Parathyroid adenoma (tissue), 2 donors: ENCODE results near the gene GPR89B.
"Not testable (repeated sequence)": the region's sequence is repeated elsewhere in the genome, so short reads cannot be mapped to it uniquely, and the experiment has no call there.

Experiments used
- H2AFZ ChIP-seq: fragments of 300-600 bp; sonication (generic); one replicate; pipeline ENCODE4 v1.7.0; 2017; ENCODE audit warnings: antibody characterized with exemption, mild to moderate bottlenecking
- H3K27ac ChIP-seq: fragments of 300-600 bp; sonication (generic); one replicate; pipeline ENCODE4 v1.7.0; 2017
- H3K27me3 ChIP-seq: fragments of 300-600 bp; sonication (generic); one replicate; pipeline ENCODE4 v1.7.0; 2017; ENCODE audit warnings: low read length; ENCODE audit not compliant: control insufficient read depth, insufficient read depth
- H3K36me3 ChIP-seq: fragments of 300-600 bp; sonication (generic); one replicate; pipeline ENCODE4 v1.7.0; 2017; ENCODE audit warnings: low read length; ENCODE audit not compliant: control insufficient read depth, insufficient read depth
- H3K4me1 ChIP-seq: fragments of 300-600 bp; sonication (generic); one replicate; pipeline ENCODE4 v1.7.0; 2017; ENCODE audit warnings: control low read depth
- H3K4me2 ChIP-seq: fragments of 300-600 bp; sonication (generic); one replicate; pipeline ENCODE4 v1.7.0; 2017; ENCODE audit warnings: low read length
- H3K4me3 ChIP-seq: fragments of 300-600 bp; sonication (generic); one replicate; pipeline ENCODE4 v1.7.0; 2017; ENCODE audit warnings: low read depth, low read length
- H3K79me2 ChIP-seq: fragments of 300-600 bp; sonication (generic); one replicate; pipeline ENCODE4 v1.7.0; 2017; ENCODE audit warnings: control low read depth
- H3K9ac ChIP-seq: fragments of 300-600 bp; sonication (generic); one replicate; pipeline ENCODE4 v1.7.0; 2017; ENCODE audit warnings: mild to moderate bottlenecking
- H3K9me3 ChIP-seq: fragments of 300-600 bp; sonication (generic); one replicate; pipeline ENCODE4 v1.7.0; 2017; ENCODE audit warnings: low read length; ENCODE audit not compliant: control insufficient read depth
- TF ChIP-seq, protein P1 (sequence below): fragments of 300-600 bp; sonication (generic); IDR thresholded peaks from one replicate; pipeline ENCODE4 v1.7.0; 2017; ENCODE audit warnings: antibody characterized with exemption, mild to moderate bottlenecking
- donor health status: primary hyperparathyroidism.

GPR89B gene

GRCh38 chr1:147913362-147913942 is 14.8 kb upstream of the GPR89B start:
- TF ChIP-seq, protein P1, sequence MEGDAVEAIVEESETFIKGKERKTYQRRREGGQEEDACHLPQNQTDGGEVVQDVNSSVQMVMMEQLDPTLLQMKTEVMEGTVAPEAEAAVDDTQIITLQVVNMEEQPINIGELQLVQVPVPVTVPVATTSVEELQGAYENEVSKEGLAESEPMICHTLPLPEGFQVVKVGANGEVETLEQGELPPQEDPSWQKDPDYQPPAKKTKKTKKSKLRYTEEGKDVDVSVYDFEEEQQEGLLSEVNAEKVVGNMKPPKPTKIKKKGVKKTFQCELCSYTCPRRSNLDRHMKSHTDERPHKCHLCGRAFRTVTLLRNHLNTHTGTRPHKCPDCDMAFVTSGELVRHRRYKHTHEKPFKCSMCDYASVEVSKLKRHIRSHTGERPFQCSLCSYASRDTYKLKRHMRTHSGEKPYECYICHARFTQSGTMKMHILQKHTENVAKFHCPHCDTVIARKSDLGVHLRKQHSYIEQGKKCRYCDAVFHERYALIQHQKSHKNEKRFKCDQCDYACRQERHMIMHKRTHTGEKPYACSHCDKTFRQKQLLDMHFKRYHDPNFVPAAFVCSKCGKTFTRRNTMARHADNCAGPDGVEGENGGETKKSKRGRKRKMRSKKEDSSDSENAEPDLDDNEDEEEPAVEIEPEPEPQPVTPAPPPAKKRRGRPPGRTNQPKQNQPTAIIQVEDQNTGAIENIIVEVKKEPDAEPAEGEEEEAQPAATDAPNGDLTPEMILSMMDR: no peak
- Histone ChIP-seq H3K4me1 (no peaks in the 10 kb centered on the region), H3K9ac (no peak overlapping the region), H3K36me3 (no peaks in the 10 kb centered on the region), H3K4me2 (no peak overlapping the region), H2AFZ (no peak overlapping the region), H3K4me3 (no peak overlapping the region), H3K27ac (no peak overlapping the region), H3K79me2 (no peaks in the 10 kb centered on the region), H3K27me3 (no peaks in the 10 kb centered on the region), H3K9me3 (no peaks in the 10 kb centered on the region)

DNA sequence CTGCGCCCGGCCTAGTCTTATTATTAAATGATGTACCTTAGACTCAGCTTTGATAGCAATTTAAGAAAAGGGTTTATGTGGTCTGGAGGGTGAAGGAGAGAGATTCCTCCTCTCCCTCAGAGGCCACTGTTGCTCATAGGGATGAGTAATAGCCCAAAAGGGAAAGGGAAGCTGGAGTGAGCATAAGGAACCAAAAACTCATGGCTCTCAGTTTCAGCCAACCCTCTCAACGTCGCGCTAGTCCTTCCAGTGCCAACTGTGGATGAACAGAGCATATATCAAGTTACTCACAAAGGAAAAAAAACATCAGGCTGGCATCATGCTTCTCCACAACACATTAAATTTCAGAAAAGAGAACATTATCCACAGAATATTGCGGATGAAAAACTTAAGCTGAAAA is 8.3 kb upstream of the GPR89B start:
- no peak overlapping the region for H2AFZ ChIP-seq
- TF ChIP-seq, protein P1: no peak
- H3K4me1 ChIP-seq: no peaks in the 10 kb centered on the region
- H3K79me2 ChIP-seq: no peaks in the 10 kb centered on the region
- no peaks in the 10 kb centered on the region for H3K27me3 ChIP-seq
- no peak overlapping the region for H3K27ac ChIP-seq
- no peak overlapping the region for H3K9ac ChIP-seq
- no peak overlapping the region for H3K4me3 ChIP-seq
- H3K4me2 ChIP-seq: no peak overlapping the region
- H3K9me3 ChIP-seq: no peaks in the 10 kb centered on the region
- H3K36me3 ChIP-seq: no peaks in the 10 kb centered on the region

DNA sequence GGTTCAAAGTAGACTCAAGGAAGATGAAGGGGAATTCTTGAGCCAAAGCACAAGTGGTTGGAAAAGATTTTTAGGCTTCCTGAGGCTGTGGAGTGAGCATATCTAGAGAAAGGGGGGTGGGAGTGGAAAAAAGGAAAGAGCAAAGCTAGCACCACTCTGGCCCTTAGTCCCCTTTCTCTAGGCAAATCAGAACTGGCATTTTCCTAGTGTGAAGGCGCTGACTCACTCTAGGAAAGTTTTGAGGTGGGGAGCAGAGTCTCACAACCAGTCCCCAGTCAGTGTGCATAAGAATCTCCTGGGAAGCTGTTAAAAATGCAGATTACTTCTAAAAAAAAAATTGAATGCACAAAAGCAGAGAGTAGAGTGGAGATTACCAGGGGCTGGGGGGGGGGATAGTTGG is 3.4 kb upstream of the GPR89B start:
- H3K27ac ChIP-seq: no peak overlapping the region

DNA sequence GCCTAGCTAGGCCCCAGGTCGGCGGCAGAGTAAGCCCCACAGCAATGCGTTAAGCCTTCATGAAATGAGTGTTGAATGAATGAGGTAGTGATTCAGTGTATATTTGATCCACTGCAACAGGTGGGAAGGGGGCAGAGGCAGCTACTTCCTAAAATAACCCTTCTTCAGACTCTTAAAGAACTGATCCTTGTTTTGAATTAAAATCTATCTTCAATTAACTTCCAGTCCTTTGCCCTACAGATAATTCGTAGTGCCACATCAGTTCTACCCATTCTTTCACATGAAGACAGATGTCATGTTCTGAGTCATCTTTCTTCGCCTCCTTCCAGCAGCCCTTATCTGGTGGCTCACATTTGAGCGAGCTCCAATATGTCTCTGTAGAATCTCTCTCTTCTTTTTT is 1.0 kb upstream of the GPR89B start:
- H3K4me1 ChIP-seq, H3K9me3 ChIP-seq, H3K9ac ChIP-seq, H2AFZ ChIP-seq, H3K79me2 ChIP-seq, H3K27me3 ChIP-seq, H3K4me2 ChIP-seq, H3K36me3 ChIP-seq, H3K27ac ChIP-seq, H3K4me3 ChIP-seq: not testable (repeated sequence)

More for the DNA sequence above, 3.4 kb upstream of the GPR89B start:
- TF ChIP-seq, protein P1: no peak
- Histone ChIP-seq H3K9ac (no peak overlapping the region), H3K4me1 (no peaks in the 10 kb centered on the region), H2AFZ (no peak overlapping the region), H3K36me3 (no peaks in the 10 kb centered on the region), H3K4me3 (no peak overlapping the region), H3K27me3 (no peaks in the 10 kb centered on the region), H3K79me2 (no peaks in the 10 kb centered on the region), H3K4me2 (no peak overlapping the region), H3K9me3 (no peaks in the 10 kb centered on the region)

- H3K27me3 ChIP-seq, H3K36me3 ChIP-seq, H3K9ac ChIP-seq, H3K4me2 ChIP-seq, H3K79me2 ChIP-seq, H3K9me3 ChIP-seq, H2AFZ ChIP-seq, H3K4me1 ChIP-seq, H3K27ac ChIP-seq, H3K4me3 ChIP-seq: not testable (repeated sequence)
Measured at GRCh38 chr1:147927689-147928088, 531 bp upstream of the GPR89B start.

- H3K27ac ChIP-seq, H2AFZ ChIP-seq, H3K9ac ChIP-seq, H3K4me1 ChIP-seq, H3K4me2 ChIP-seq, H3K9me3 ChIP-seq, H3K79me2 ChIP-seq, H3K4me3 ChIP-seq, H3K36me3 ChIP-seq, H3K27me3 ChIP-seq: not testable (repeated sequence)
Measured at GRCh38 chr1:147931137-147931536, 2.9 kb downstream of the GPR89B start.

GRCh38 chr1:147935296-147935695 is 7.1 kb downstream of the GPR89B start:
- not testable (repeated sequence) for H2AFZ ChIP-seq, H3K4me2 ChIP-seq, H3K79me2 ChIP-seq, H3K9me3 ChIP-seq, H3K36me3 ChIP-seq, H3K27ac ChIP-seq, H3K27me3 ChIP-seq, H3K9ac ChIP-seq, H3K4me1 ChIP-seq, H3K4me3 ChIP-seq

GRCh38 chr1:147940456-147940855 is 12.2 kb downstream of the GPR89B start:
- not testable (repeated sequence) for H3K4me2 ChIP-seq, H3K36me3 ChIP-seq, H3K27ac ChIP-seq, H2AFZ ChIP-seq, H3K79me2 ChIP-seq, H3K4me1 ChIP-seq, H3K4me3 ChIP-seq, H3K9me3 ChIP-seq, H3K27me3 ChIP-seq, H3K9ac ChIP-seq

- H3K27me3 ChIP-seq, H3K4me3 ChIP-seq, H3K36me3 ChIP-seq, H3K4me2 ChIP-seq, H3K27ac ChIP-seq, H3K79me2 ChIP-seq, H3K4me1 ChIP-seq, H3K9ac ChIP-seq, H2AFZ ChIP-seq, H3K9me3 ChIP-seq: not testable (repeated sequence)
Measured at GRCh38 chr1:147942563-147942962, 14.3 kb downstream of the GPR89B start.
